CD4-positive, alpha-beta T cell treated with Interleukin-12 subunit alpha and Interleukin-12 subunit beta, for 1 hour (primary cell): ENCODE data around the gene PMPCA.
A peak's percentile ranks its signal among the peaks of the same experiment; 100 is the strongest.

ENCODE experiments used
- DNase-seq: peaks from one replicate; pipeline ENCODE4 v3.0.0-alpha.2; 2020

The PMPCA gene

GRCh38 chr9:136438548-136439480 is 28.4 kb downstream of the PMPCA start:
- DNase-seq = peak; percentile 60

DNA sequence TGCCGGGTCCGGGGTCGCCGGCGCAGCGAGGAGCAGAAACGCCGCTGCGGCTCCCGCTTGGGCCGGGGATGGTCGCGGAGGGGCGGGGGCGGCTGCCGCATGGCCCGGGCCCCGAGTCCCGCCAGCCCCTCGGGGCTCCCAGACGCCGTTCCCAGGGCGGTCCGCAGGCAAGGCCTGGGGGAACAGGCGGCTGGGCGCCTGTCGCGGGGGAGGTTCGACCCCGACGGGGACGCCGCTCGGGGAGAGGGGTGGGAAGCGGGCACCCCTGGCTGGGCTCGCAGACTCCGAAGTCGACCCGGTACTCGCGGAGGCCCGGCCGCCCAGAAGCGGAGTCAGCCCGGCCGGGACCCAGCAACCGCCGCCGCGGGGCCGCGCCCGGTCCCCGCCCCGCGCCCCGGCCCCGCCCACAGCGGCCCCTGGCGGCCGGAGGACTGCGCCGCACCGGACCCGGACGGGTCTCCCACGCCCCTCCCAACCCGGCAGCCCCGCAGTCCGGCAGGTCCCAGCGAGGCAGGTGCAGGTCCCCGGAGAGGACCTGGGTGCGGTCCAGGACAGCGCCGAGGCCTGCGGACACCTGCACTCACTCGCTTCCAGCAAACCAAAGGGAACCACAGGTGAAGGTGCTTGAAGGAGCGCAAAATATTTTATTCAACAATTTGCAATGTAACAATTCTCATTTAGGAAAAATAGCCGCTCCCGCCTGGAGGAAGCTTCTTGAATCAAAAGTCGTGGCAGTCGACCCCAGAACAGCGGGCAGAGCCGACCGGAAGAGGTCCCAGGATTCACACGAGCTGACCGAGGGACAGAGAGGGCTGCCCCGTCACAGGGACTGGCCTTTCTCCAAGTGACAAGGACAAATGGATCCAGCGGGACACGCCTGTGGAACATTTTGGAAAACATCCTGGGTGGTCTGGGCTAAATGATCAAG is 29.3 kb downstream of the PMPCA start, which contains the start of gene INPP5E:
INPP5E (minus strand) TSS at position 365 of the 928 bp plus-strand sequence. CDS start 426 bp downstream, outside the sequence.
- peak; percentile 89 for DNase-seq

- no peak for DNase-seq
Measured at GRCh38 chr9:136441191-136441680, 30.8 kb downstream of the PMPCA start.

DNA sequence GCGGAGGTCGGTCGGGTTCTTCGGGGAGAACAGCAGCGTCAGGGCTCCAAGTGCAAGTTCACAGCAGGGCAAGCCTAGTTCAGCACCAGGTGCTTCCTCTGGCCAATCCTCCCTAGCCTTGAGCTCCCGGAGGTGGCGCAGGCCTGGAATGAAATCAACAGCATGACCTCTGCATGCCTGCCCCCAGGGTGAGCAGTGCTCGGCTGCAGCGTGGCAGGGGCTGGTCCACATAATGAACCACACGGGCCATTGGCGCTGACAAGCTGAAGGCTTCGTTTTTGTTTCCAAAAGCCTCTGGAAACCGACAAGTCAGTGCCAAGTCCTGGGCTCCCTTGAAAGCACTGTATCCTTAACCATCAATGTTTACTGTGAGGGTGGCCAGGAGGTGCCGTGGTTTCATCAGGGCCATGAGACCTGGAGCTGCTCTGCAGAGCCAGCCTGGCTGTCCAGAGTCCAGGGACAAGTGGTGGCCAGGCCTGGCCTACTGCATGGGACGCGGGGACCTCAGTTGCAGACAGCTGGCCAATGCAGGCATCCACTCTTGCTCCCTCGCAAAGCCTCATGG is 31.3 kb downstream of the PMPCA start:
- DNase-seq = no peak

- no peak for DNase-seq
Measured at GRCh38 chr9:136442265-136442664, 31.8 kb downstream of the PMPCA start.

GRCh38 chr9:136443087-136443486 is 32.6 kb downstream of the PMPCA start:
- no peak for DNase-seq

DNA sequence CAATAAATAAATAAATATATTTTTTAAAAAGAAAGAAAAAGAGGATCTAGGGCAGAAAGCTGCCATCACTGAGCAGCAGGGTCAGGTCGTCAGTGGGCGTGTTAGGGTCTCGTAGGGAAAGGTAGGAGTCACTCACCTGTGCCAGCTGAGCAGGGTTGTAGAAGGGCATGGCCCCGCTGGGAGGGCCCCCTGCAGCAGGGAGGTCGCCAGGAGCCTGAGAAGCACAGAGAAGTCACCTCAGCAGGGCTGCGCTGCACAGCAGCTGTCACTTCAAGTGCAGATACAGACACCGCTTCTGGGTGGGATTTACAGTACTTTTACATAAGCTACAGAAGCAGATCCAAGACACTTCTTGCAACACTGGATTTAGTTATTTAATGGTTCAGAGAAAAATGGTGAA is 33.2 kb downstream of the PMPCA start:
- no peak for DNase-seq

- no peak for DNase-seq
Measured at GRCh38 chr9:136444102-136444501, 33.6 kb downstream of the PMPCA start.

GRCh38 chr9:136445799-136446198 is 35.3 kb downstream of the PMPCA start:
- DNase-seq = no peak

GRCh38 chr9:136447173-136447778 is 36.8 kb downstream of the PMPCA start:
- no peak for DNase-seq

- no peak for DNase-seq
Measured at GRCh38 chr9:136448655-136449054, 38.2 kb downstream of the PMPCA start.

DNA sequence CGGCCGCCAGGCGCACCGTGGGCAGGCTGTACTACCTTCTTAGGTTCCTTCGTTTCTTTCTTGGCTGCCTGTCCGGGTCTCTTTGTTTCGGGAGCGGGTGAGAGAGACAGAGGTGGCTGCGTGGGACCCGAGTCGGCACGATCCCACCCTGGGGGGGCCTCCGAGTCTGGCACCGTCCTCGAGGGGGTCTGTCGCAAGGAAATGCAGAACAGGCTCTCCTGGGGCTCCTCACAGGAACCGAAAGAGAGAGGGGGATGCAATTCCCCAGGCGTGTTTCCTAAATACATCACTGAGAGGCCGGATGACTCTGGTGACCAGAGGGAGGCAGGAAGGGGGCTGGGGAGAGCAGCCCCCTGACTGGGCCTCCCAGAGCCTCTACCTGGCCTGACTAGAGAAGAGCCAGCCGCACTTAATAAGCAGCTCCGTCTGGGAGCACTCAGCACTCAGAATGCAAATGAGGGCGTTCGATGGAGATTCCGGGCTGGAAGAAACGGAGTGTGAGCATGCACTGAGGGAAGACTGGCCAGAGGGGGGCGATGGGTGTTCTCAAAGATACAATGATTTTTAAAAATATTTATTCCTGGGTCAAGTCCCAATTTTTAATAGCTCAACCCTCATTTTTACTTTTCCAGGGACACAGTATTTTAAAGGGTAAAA is 40.9 kb downstream of the PMPCA start:
- DNase-seq = no peak

DNA sequence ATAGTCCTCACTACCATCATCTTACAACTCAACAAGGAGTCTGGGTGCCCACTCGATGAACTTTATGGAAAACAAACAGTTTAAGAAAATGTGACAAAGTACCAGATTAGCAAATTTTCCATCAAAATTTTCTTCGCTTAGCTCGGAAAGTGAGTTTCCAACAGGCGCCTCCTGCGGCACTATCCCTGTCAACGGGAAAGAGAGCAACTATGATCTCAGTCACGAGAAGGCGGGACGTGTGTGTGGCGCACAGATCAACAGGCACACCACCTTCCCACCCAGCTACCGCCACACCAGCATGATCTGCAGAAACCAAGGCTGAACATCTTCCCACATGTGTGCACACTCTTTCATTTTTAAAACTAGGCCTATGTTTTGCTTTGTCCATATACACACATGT is 42.9 kb downstream of the PMPCA start:
- DNase-seq = no peak

- DNase-seq = no peak
Measured at GRCh38 chr9:136454026-136454796, 43.8 kb downstream of the PMPCA start.

DNA sequence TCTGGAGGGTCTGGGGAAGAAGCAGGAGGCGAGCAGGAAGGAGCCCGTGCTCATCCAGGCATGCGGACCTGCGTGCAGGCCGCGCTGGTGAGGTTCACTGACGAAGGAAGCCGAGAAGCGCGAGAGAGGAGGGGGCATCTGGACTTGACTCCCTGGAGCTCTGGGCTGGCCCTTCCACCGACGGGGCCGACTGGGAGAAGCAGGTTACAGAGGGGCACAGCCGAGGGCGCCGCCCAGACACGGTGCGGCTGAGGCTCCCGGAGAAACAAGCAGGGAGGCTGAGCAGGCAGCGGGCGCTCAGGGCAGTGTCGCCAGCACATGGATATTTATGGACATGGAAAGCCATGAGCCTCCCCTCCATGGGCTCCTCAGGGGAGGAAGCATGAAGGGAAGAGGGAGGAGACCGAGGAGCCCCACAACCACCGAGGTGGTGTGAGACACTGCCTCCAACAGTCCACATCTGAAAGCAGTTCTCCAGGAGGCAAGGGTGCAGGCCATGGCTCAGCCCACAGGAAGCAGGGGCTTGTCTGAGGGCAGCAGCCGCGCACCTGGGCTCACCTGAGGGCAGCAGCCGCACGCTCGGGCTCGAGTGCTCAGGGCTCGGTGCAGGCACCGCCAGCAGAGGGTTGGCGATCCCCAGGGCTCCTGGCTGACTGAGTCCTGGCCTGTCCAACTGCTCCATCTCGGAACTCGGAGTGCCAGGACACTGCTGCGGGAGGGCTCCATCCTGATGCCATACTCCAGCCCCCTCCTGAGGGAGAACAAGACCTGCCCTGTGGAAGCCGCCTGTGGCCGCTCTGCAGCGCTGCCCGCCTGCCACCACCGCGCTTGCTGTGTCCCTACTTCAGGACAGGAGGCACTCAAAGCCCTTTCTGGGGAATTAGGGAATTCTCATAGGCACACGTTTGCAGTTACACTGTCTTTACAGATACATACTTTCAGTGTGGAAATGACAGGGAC is 44.9 kb downstream of the PMPCA start:
- DNase-seq = no peak

DNA sequence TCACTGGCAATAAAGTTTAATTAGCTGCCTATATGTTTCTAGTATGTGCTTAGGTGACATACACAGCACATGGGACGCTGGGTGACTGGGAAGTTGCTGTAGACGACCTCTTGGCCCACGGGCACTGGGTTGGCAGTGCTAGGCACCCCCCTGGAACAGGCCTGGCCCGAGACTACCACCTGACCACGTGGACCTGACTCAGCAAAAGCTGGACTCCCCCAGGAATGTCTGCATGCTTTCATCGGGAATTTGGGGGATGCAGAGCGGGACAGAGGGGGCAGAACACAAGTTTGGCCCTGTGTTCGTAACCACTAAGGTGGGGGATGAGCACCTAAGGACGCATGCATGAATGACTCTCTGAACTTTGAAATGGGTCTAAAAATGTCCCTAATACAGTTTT is 45.8 kb downstream of the PMPCA start:
- no peak for DNase-seq

GRCh38 chr9:136457326-136457725 is 46.9 kb downstream of the PMPCA start:
- DNase-seq = no peak

GRCh38 chr9:136459425-136459824 is 49.0 kb downstream of the PMPCA start:
- no peak for DNase-seq

- DNase-seq = no peak
Measured at GRCh38 chr9:136460772-136461325, 50.4 kb downstream of the PMPCA start.

DNA sequence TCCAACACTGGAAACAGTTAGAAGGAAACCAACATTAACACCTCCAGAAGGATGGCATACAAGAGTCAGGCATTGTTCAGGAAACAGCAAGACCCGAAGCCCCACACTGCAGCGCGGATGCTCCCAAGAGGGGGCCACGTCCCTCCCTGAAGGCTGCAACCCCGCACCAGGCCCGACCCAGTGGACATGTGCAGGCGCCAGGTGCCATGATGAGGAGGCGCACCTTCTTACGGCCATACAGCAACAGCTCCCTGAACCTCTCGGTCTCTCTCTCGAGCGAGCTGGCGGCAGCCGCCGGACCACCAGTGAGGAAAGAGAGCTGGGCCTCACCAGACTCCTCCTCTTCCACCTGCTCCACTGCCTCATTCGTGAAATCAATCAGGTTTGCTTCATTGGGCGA is 52.2 kb downstream of the PMPCA start:
- DNase-seq = no peak
